Stimulated activated CD4-positive, alpha-beta T cell treated with anti-CD3 and anti-CD28 coated beads, Interleukin-15, amount 100 ng/mL, for 1 hour (primary cell): ENCODE results near the gene BTG4.

ENCODE experiments used
- DNase-seq, 2 donors: peaks; one replicate each; pipeline ENCODE4 v3.0.0-alpha.2; 2020; ENCODE audit warnings: low read depth in 1 of 2, low spot score in 1 of 2

Gene BTG4

DNA sequence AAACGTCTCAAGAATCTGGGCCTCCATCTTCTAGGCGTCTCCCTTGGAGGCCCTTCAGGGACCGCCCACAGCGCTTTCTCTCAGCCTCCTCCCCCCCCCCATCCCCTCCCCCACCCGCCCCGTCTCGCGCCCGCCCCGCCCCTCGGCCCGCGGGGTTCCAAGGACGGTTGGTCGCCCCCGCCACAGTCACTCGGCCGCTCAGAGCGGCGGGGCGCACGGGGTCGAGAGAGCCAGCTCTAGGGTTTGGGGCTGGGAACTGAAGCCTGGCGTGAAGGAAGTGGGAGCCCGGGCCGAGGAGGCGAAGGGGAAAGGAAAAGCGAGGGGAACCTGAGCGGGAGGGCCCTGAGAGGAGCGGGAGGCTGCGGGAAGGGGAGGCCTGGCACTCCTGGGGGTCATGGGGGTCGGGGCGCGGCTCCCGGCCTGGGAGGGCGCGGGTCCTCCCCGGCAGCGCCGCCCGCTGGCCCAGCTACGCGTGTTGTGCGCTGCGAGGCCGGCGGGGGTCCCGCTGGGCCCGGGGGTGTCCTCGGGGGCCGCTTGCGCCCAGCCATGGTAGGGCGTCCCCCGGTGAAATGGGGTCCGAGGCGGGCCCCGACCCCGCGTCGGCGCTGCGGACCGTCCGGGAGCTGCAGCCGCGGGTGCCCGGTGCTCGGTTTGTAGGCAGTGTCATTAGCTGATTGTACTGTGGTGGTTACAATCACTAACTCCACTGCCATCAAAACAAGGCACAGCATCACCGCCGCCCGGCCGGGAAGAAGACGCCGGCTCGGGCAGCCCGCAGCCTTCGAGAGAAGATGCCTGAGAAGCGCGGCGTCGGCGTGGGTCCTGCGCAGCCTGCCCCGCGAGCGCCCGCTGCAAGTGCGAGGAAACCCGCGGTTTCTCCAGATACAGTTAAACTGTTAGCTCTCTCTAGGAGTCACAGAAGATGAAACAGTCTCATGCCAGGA, at the start of gene BTG4:
BTG4 (minus strand) TSS at position 91 of the 944 bp plus-strand sequence. CDS start 13,610 bp downstream, outside the sequence.
- DNase-seq: no peak

GRCh38 chr11:111561791-111562325, 49.7 kb upstream of the BTG4 start:
- no peak for DNase-seq

GRCh38 chr11:111561306-111561705, 49.1 kb upstream of the BTG4 start:
- no peak for DNase-seq

DNA sequence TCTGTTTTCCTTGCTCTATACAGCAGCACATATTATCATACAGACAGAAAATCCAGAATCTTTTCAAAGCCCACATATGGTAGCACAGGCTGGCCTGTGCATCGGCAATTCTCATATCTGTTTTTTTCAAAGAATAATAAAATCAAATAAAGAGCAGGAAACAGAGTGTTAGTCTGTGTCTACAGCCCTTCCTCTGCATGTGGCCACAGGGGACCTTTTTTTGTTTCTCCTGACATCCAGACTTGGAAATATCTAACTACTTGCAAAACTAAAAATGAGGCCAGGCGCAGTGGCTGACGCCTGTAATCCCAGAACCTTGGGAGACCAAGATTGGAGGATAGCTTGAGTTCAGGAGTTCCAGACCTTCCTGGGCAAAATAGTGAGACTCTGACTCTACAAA, 48.6 kb upstream of the BTG4 start:
- no peak for DNase-seq

- DNase-seq: no peak
These were observed 47.7 kb upstream of the BTG4 start for GRCh38 chr11:111559800-111560464.

DNA sequence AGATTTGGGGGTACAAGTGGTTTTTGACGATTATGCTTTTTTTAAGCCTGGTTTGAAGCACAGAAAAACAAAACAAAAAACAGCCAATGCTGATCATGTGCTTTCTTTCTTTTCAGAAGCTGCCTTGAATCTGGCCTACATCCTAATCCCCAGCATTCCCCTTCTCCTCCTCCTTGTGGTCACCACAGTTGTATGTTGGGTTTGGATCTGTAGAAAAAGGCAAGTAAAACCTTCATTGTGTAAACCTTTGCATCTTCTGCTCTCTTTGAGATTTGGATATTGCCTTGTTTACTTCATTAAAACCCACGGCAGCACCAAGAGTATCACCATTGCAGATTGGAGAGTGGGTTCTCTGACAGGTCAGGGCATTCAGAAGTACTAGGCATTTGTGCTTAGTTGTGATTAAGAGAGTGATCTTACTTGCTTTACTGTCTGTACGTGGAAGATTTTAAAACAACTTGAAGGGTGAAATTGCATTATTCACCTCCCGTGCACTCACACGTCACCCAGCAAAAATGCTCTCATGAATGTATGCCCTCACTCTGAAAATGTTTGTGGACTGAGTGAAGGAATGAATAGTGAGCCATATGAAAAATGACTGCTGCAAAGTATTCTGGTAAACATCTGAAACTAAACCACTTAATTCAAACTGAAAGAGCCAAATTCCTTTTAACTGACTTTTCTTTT, 45.4 kb upstream of the BTG4 start:
- DNase-seq: no peak

DNA sequence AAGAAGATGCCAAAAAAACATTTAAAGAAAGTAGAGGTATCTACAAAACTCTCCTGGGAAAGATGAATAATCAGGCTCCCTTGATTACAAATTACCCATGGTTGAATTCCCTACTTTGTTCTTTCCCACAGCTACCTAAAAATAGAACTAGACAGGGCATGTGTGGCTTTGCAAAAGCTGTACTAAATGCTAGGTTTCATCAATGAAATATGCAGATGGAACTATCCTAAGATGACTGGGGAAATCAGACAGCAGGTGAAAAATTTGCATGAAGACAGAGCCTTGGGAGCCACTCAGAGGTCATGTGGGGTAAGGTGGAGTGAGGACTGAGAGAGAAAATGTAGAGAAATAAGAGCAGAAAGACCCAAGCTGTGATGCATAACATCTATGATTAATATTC, 43.1 kb upstream of the BTG4 start:
- DNase-seq: no peak

GRCh38 chr11:111554532-111554931, 42.3 kb upstream of the BTG4 start:
- no peak for DNase-seq

DNA sequence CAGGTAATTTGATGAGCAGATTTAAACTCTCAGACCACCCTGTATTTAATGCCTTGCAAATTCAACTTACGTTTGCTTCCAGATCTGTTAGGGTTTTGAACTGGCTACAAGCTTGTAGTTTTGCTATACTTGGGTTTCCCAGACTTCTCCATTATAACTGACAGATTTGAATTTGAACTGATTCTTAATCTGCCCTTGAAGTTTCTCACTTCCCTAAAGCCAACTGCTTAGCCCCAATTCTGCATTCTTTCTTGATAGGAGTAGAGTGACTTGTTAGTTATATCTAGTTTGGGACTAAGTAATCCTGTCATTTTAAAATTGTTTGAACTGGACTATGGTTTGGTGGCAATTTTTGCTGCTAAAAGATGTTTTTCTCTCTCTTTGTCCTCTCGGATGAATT, 38.1 kb upstream of the BTG4 start:
- no peak for DNase-seq

DNA sequence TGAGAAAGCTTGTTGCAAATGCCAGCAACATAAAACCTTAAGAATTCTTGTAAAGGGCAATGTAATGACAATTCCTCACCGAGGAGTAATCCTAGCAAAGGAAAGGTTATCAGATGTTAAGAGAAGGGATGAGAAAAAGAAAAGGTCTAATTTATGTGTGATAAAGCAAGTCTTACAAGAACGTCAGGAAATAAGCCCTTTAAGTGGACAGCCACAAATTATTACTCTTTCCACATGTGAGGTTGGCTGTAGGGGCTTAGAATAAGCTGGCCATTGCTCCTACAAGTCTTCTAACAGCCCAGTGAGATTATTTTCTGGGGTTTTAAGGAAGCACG, 37.6 kb upstream of the BTG4 start:
- DNase-seq: no peak

DNA sequence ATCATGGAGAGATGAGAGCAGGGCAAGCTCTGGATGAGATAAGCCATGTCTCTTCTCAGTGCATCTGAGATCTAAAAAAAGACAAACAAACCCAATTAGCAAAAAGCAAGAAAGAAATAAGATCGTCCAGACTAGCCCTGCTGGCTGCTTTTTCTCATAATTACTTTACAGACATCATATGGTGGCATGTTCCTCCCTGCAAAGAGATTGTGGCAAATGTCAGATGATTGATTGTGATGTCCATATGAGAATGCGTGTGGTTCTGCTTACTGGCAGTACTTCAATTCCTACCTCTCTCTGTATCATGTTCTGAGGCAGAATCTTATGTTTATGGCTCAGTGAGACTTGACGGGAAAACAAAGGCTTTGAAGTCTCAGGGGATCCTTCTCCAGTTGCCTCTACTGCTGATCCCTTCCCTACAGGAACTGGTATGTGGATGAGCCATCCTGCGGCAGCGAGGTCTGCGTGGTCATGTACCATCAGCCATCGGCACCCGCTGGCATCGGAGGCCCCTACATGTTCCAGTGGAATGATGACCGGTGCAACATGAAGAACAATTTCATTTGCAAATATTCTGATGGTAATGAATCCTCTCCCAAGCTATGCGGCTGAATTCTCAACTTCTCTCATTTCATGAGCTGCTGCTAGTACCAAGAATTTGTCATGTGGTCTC, 37.1 kb upstream of the BTG4 start:
- DNase-seq: no peak

DNA sequence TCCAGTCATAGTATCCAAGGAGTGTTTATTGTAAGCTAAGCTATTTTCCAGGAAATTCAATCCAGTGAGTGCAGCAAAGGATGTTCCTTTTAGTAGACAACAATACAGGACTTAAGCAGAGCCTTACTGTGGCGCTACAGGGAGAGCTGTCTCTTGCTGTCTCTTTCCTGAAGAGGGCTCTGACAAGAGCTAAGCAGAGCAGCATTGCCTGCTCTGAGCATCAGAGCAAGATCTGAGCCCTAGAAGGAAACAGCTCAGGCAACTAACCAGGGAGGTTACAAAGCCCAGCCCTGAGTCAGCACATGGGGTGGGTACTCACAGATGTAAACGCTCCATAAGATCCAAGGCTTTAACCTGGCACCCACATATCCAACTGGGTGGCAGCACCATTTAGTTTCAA, 36.3 kb upstream of the BTG4 start:
- no peak for DNase-seq

- DNase-seq: no peak
These were observed 30.6 kb upstream of the BTG4 start for GRCh38 chr11:111542606-111543275.

- no peak for DNase-seq
These were observed 29.3 kb upstream of the BTG4 start for GRCh38 chr11:111541254-111542061.

GRCh38 chr11:111540937-111541253, 28.7 kb upstream of the BTG4 start:
- no peak for DNase-seq

DNA sequence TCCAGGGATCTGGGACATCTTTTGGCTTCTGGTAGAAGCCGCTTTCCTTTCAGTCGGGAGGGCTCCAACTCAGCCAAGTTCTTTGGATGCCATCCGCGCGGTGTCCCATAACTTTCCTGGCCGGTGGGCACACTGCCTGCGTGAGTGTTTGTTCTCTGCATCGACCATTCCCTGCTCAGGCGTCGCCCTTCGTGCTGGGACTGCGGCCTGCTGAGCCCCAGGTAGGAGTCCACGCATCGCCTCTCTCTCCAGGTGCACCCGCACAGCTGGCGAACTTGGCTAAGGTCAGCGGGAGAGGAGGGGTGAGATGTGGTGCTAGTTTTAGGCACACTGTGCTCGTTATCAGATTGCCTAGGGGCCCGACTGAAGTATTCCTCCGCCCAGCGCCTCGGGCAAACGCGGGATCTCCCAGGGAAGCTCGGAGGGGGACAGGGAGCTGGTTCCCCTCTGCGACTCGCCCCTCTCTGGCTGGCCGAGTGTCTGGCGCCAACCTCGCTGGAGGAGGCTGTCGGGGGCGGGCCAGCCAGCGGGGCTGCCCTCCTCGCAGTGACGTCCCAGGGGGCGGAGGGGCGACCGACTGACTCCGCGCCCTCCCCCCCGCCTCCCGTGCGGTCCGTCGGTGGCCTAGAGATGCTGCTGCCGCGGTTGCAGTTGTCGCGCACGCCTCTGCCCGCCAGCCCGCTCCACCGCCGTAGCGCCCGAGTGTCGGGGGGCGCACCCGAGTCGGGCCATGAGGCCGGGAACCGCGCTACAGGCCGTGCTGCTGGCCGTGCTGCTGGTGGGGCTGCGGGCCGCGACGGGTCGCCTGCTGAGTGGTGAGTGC, 28.1 kb upstream of the BTG4 start, which contains the start of gene LAYN:
LAYN (plus strand) TSS at position 607 of the 823 bp plus-strand sequence; CDS start at position 731, 124 bp downstream.
- DNase-seq: peak in 1 of 2 donors; percentile 17

GRCh38 chr11:111539426-111540113, 27.4 kb upstream of the BTG4 start:
- DNase-seq: no peak

- DNase-seq: no peak
These were observed 26.4 kb upstream of the BTG4 start for GRCh38 chr11:111538407-111539114.
